ENCODE results near the gene PPP1R10.
A peak's percentile ranks its signal among the peaks of the same experiment; 100 is the strongest.

The PPP1R10 gene

DNA sequence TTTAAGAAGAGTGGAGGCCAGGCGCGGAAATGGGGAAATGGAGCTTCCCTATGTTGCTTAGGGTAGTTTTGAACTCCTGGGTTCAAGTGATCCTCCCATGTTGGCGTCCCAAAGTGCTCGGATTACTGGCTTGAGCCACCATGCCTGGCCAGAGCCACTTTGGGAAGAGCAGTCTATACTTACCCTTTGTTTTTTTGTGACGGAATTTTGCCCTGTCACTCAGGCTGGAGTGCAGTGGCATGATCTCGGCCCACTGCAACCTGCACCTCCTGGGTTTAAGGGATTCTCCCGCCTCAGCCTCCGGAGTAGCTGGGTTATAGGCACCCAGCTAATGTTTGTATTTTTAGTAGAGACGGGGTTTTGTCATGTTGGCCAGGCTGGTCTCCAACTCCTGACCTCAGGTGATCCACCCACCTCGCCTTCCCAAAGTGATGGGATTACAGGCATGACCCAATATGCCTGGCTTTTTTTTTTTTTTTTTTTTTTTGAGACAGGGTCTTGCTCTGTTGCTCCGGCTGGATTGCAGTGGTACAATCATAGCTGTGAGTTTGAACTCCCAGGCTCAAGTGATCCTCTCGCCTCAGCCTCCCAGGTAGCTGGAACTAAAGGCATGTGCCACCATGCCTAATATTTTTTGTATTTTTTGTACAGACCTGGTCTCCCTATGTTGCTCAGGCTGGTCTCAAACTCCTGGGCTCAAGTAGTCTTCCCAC is 18.0 kb downstream of the PPP1R10 start:
- DNase-seq (ENCODE audit: low read depth, low spot score): no peak

DNA sequence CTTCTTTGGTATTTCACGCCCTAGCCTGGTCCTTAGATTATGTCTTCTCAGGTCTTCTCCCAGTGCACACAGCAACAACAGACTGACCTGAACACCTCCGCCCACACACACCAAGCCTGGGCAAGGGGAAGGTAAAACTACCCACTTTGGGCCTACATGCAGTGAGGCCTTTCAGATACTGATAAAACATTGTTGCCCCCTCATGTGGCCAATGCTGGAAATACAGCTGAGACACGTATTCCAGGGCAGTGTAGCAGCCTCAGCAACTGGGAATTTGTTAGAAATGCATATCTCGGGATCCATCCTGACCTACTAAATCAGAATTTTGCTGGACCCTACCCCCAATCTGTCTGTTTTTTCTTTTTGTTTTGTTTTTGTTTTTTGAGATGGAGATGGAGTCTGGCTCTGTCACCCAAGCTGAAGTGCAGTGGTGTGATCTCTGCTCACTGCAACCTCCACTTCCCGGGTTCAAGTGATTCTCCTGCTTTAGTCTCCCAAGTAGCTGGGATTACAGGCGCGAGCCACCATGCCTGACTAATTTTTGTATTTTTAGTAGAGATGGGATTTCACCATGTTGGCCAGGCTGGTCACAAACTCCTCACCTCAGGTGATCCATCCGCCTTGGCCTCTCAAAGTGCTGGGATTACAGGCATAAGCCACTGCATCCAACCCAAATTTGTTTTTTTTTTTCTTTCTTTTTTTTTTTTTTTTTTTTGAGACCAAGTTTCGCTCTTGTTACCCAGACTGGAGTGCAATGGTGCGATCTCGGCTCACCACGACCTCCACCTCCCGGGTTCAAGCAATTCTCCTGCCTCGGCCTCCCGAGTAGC is 19.5 kb downstream of the PPP1R10 start:
- DNase-seq (ENCODE audit: low read depth, low spot score): peak; percentile 63

DNA sequence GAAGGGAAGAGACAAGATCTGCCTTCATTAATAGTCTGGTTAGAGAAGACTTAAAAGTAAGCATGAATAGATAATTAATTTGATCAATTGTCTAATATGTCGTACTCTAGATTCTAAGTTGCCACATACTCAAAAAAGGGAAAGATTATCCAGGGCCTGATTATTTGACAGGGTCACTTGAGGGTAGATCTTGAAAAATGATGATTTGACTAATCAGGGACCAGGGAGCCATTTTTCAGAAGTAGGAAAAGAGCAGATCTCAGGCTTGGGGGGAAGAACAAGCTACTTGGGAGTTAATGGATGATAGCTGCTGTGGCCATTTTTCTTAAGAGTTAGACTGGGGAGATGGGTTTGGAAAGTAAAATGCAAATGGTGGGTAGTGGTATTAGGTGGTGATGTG is 24.8 kb downstream of the PPP1R10 start:
- no peak for DNase-seq (ENCODE audit: low read depth, low spot score)

DNA sequence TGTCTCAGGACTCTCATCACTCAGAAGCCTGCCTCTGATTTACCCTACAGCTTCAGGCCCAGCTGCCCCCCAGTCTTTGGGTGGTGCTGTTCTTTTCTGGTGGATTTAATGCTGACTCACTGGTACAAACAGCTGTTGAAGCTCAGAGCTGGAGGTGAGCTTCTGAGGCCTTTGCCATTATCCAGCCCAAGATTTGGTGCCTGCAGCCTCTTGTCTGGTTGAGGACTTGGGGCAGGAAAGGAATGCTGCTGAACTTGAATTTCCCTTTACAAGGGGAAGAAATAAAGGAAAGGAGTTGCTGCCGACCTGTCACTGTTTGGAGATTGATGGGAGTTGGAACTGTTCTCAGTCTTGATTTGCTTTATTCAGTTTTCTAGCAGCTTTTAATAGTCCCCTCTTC is 26.0 kb downstream of the PPP1R10 start:
- DNase-seq (ENCODE audit: low read depth, low spot score): no peak

DNA sequence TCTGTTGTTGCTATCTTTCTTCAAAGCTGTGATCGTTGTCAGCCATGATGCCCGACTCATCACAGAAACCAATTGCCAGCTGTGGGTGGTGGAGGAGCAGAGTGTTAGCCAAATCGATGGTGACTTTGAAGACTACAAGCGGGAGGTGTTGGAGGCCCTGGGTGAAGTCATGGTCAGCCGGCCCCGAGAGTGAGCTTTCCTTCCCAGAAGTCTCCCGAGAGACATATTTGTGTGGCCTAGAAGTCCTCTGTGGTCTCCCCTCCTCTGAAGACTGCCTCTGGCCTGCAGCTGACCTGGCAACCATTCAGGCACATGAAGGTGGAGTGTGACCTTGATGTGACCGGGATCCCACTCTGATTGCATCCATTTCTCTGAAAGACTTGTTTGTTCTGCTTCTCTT is 26.5 kb downstream of the PPP1R10 start:
- DNase-seq (ENCODE audit: low read depth, low spot score): no peak

DNA sequence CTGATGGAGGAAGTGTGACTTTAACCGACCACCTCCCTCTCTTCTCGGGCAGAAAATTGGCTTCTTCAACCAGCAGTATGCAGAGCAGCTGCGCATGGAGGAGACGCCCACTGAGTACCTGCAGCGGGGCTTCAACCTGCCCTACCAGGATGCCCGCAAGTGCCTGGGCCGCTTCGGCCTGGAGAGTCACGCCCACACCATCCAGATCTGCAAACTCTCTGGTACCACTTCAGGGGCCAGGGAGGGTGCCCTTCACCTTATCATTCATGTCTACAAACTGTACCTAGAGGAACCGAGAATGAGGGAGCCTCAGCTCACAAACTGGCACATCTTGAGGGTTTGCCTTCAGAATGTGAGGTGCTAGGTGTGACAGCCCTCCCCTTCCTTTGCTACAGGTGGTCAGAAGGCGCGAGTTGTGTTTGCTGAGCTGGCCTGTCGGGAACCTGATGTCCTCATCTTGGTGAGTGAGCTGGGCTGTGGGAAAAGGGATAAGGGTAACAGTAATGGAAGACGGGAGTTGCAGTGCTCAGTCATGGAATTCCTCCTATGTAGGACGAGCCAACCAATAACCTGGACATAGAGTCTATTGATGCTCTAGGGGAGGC is 27.2 kb downstream of the PPP1R10 start:
- DNase-seq (ENCODE audit: low read depth, low spot score): no peak

DNA sequence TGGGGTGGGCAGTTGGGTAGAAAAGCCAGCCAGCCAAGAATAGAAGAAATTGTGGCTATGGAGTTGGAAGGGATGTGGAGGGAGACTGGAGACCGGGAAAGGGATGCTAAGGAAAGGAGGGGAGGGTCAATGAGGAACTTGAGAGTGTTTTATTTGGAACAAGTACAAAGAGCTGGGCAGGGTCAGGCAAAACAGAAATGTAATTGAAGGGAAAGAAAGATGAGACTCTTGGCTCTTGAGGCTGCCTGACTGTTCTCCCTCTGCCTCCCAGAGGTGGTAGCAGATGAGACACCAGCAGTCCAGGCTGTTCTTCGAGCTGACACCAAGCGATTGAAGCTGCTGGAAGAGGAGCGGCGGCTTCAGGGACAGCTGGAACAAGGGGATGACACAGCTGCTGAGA is 33.1 kb downstream of the PPP1R10 start:
- no peak for DNase-seq (ENCODE audit: low read depth, low spot score)

DNA sequence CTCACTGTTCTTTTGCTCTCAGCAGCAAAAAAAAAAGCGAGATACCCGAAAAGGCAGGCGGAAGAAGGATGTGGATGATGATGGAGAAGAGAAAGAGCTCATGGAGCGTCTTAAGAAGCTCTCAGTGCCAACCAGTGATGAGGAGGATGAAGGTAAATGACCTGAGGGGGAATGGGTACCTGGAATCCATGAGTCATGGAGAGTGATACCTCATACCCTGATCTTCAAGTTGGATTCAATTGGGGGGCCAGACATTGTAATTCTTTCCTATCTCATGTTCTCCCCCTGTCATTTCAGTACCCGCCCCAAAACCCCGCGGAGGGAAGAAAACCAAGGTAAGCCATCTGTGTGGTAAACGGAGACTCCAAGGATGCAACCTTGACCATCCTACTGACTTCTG is 39.0 kb downstream of the PPP1R10 start:
- no peak for DNase-seq (ENCODE audit: low read depth, low spot score)

DNA sequence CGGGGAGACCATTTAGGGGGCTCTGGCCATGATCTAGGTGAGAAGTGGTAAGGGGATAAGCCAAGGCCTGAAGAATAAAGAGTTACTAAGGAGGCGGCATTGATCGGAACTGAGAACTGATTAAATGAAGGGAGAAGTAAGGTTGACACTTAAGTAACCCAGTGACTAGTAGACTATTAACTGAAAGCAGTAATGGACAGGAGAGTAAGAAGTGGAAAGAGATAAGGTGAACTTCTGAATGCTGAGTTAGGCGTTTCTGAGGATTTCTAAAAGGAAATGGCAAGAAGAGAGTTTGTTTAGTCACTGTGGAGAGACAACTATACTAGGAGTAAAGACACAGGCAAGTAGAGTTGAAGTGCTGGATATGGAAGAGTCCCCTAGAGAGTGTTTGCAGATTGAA is 43.9 kb downstream of the PPP1R10 start:
- no peak for DNase-seq (ENCODE audit: low read depth, low spot score)

DNA sequence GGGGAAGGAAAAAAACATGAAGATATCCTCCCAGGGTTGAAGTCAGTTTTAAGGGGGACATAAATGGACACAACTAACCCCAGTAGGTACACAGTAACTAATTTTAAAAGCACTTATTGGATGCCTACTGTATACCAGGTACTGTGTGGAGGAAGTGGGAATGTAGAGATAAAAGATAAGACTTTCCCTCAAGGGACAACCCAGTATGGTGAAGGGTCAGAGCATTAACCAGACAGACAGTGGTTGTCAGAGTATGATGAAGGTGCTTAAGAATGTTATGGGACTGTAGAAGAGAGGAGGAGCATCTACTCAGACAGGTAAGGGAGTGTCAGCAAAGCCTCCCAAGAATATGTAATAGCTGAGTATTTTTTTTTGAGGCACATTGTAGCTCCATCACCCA is 44.9 kb downstream of the PPP1R10 start:
- DNase-seq (ENCODE audit: low read depth, low spot score): no peak

DNA sequence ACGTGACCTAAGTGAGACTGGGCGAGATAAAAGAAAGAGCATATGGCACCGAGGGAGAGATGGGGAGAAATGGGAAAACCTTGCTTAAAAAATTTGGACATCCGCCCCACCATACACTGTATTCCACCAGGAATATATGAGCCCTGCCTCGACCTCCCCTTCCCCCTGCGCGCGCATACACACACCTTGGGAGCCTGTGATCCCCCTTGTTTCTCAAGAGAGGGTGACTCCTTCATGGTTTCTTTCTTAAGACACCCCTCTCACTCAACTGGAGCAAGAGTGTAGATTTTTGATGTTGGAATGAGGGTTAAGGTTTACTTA is 45.3 kb downstream of the PPP1R10 start:
- DNase-seq (ENCODE audit: low read depth, low spot score): no peak

DNA sequence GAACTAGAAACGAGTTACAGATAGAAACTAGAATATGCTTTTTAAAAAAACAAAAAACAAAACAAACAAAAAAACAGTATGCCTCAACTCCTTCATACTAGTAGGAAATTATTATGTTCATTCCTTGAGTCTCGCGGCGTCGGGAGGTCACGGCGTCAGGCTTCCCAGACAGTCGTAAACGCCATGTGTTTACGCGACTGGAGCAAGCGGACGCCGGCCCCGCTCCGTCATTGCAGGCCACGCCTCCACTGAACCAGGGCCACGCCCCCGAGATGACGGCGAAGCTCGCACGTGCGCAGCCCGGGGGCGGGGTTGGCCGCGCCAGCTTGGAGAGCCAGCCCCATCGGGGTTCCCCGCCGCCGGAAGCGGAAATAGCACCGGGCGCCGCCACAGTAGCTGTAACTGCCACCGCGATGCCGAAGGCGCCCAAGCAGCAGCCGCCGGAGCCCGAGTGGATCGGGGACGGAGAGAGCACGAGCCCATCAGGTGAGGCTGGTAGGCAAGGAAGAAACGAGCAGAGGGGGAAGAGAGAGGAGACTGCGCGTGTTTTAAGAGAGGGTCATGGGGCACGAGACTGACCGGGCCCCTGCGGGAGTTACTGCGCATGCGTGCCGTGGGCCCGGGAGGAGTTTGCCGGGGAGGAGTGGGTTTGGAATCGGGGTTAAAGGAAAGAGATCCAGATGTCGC is 45.8 kb downstream of the PPP1R10 start, which contains the start of gene ABCF1:
Gene ABCF1, plus strand, starts transcription at position 368 of the 687 bp plus-strand sequence. Its CDS starts 46 bp downstream, at position 414.
- peak; percentile 99 for DNase-seq (ENCODE audit: low read depth, low spot score)

DNA sequence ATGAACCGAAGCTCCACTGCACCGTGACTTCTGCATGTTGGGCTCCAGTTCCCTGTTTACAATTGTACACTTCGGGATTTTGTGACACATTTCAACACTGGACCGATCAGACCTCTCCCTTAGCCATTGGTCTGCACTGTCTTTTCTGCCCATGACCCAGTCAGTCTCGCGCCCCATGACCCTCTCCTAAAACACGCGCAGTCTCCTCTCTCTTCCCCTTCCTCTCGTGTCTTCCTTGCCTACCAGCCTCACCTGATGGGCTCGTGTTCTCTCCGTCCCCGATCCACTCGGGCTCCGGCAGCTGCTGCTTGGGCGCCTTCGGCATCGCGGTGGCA is 46.3 kb downstream of the PPP1R10 start:
- DNase-seq (ENCODE audit: low read depth, low spot score): no peak

DNA sequence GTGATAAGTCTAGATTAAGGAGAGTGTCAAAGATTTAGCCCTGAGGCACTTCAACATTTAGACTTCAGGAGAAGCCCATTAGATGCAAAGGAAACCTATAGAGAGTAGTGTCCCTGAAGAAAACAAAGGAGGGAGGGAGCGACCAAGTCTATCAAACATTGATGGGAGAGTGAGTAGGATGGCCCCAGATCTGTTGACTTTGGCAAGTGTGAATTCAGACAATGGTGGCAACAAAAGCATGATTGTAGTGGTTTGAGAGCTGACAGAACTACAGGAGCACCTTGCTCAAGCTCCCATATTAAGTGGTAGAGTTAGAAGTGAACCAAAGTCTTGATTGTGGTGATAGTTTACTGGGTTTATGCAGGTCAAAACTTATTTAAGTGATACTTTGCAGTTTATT is 46.8 kb downstream of the PPP1R10 start:
- no peak for DNase-seq (ENCODE audit: low read depth, low spot score)

DNA sequence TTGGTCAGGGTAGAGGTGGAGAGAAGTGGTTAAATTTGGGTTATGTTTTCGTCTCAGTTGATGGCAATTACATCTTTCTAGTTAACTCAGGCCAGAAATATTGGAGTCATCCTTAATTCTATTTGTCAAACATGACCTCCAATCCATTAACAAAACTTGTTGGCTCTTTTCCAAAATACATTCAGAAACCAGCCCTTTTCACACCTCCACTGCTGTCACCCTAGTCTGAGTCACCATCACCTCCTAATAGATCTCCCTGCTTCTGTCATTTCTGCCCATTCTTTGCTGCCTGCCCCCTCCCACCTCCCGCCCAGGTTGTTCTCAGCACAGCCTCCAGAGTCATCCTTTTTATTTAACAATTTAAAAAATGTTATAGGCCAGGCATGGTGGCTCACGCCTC is 48.8 kb downstream of the PPP1R10 start:
- no peak for DNase-seq (ENCODE audit: low read depth, low spot score)

DNA sequence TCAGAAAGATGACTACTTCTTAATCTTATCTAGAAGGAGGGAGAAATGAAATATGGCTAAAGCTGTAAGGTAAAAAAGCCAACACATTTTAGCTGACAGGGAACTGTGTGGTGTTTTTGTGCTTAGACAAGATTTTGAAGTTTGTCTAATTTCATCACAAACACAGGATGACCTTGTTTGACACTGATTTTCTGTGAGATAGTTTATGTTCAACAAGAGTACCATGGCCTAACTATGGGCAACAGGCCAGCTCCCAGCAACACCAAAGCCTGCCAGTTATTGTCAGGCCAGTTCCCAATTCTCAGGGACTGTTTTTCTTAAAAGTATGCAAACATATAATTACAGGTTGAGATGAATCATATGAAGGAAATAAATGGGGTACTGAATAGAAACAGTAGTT is 51.3 kb downstream of the PPP1R10 start:
- no peak for DNase-seq (ENCODE audit: low read depth, low spot score)

DNA sequence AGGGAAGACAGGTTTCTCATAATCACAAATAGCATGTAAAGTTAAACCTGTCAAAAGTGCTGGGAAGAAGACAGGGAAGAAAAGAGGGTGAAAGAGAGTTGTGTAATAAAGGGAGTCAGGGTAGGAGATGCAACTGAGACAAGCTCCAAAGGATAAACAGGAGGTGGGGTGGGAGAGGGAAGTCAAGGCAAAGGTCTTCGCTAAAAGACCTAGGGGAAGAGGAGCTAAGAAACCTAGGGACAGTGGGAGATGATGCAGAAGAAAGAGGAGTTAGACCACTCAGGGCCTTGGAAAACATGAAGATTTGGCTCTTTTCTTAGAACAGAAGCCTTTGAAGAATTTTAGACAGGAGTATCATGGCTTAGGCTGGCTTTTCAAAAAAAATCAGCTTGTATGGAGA is 52.9 kb downstream of the PPP1R10 start:
- DNase-seq (ENCODE audit: low read depth, low spot score): no peak

DNA sequence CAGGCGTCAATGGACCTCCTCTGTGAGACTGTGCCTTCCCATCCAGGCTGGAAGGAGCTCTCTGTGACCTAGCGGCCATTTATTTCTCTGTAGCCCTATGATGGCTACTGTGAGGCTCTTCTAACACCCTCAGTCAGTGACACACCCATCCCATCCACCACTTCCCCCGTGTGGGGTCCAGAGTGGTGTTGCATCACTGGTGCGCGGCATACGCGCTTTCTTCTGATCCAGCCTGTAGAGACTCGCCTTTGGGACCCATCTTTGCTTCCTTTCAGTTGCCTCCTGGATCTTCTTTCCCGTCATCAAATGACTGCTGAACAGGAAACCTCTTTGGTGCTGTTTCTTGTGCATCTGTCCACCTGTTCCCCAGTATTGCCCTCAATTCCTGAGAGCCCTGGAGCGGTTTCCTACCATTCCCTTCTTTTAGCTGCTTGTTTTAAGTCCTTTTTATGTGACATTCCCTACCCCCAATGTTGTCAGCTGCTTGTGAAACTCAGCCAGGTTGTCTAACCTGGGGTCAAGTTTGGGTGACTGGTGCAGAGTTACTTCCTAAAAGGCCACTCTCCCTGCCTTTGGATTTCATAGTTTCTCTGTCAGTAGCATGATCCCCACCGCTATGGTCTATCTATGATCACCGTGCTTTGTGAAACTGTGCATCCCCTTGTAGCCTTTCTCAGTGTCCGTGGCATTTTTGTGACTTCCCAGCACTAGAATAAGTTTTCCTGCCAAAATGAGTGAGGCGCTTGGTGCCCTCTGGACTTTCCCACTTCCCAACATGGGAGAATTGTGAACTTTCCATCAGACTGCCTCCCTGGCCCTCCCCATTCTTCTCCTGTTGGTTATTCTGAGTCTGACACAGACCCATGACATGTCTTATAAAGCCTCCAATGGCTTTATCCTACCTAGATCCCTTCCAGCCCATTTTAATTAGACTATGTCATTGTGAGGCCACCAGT is 54.3 kb downstream of the PPP1R10 start:
- no peak for DNase-seq (ENCODE audit: low read depth, low spot score)

DNA sequence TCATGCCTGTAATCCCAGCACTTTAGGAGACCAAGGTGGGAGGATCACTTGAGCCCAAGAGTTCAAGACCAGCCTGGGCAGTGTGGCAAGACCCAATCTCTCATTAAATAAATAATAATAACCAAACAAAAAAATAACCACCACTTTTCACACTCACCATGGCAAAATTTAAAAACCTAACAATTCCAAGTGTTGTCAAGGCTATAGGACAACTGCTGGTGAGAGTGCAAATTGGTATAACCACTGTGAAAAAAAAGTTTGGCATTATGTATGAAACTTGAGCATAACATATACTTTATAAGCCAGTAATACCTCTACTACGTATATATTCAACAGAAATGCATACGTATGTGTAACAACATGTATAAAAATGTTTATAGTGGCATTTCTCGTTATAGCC is 56.1 kb downstream of the PPP1R10 start:
- DNase-seq (ENCODE audit: low read depth, low spot score): no peak

DNA sequence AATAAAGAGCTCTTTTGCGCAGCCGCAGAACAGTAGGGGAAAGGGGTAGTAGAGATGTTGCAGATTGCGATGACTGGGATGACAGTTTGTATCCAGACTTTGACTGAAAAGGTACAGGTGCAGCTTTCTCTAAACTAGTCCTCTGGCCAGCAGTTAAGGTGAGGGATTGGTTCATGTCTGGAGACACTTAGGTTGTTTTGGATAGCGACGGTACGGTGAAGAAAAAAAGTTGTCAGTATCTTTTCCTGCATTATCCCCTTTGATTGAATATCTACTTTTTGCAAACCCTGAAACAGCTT is 59.4 kb downstream of the PPP1R10 start:
- DNase-seq (ENCODE audit: low read depth, low spot score): peak; percentile 36

DNA sequence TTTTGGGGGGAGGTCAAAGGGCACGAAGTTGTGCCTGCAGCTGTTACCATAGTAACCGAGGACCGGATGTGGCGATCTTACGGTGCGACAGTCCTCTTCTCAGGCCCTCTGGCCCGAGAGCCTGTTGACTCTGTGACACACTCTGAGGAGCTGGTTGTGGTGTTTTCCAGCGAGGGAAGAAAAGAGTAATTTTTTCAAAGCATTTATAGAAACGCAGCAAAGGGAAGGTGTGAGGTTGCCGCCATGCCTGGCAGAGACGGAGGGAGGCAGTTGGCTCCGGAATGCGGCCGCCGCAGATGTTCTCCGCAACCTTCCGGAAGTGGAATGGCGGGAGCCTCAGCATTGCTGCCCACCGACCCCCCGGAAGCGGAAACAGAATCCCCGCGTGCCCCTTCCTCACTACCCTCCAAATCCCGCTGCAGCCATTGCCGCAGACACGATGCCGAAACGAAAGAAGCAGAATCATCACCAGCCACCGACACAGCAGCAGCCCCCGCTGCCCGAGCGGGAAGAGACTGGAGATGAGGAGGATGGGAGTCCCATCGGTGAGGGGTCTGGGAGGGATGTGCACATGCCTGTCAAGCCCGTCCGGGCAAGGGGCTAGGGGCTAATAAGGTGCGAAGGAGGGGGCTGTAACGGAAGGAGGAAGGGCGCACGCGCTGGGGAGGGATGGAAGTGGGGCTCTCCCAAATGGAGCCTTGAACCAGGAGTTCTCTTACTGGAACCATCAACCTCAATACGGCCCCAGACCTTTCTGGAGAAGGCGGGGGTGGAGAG is 59.9 kb downstream of the PPP1R10 start, which contains the start of gene PRR3:
Gene PRR3, plus strand, starts transcription at position 390 of the 777 bp plus-strand sequence. Its CDS starts 50 bp downstream, at position 440.
- peak; percentile 78 for DNase-seq (ENCODE audit: low read depth, low spot score)

Measured in activated CD4-positive, CD25-positive, alpha-beta regulatory T cell treated with anti-CD3 and anti-CD28 coated beads, Interleukin-2, amount 50 U/mL, for 16 hours (primary cell).